Measurements from ENCODE around the gene MPDU1. TPM values are rescaled to one million over a fixed set of nuclear protein-coding genes. Genes with fewer than 3 reads are reported as not detected.

Gene MPDU1
- total RNA-seq, 4 donors from 2014 or later: 86.5 to 144 (median 122) TPM

DNA sequence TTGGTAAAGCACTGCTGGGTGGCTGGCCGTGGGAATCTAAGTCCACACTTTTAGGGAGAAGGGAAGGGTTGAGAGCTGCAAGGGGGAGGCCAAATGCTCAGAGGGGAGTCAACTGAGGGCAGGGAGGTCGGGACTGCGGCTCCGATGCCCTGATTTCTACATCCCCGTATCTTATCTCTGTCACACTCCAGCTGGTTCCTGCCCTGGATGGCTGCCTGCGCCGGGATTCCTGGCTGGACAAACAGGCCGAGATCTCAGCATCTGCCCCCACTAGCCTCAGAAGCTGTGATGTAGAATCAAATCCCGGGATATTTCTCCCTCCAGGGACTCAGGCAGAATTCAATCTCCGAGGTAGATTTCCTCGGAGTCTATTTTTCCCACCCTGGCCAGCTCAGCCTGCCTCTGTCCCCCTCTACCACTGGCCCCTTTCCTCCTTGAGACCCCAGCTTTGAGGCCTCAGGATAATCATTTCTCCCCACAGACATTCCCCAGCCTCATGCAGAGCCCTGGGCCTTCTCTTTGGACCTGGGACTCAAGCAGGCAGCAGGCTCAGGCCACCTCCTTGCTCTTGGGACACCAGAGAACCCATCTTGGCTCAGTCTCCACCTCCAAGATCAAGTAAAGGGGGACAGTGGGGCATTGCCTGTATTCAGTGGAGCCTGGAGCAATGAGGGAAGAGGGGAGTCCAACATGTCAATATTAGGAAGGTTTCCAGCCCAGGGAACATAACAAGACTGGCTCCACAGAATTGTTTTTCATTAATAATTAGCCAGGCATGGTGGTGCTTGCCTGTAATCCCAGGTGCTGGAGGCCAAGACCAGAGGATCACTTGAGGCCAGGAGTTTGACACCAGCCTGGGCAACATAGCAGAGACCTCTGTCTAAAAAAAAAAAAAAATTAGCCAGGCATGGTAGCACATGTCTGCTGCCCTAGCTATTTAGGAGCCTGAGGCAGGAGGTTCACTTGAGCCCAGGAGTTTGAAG lies 48.0 kb downstream of the MPDU1 start:
- ATAC-seq (ENCODE audit: low FRiP score) (no peak), DNase-seq (ENCODE audit: low spot score) (no peak)
- TF ChIP-seq CTCF (IDR thresholded peaks at IDR 0.05): no peak

- TF ChIP-seq CTCF (IDR thresholded peaks at IDR 0.05): no peak
- DNase-seq (ENCODE audit: low spot score): no peak
- no peak for ATAC-seq (ENCODE audit: low FRiP score)
Measured at GRCh38 chr17:7632492-7632894, 48.8 kb downstream of the MPDU1 start.

- DNase-seq (ENCODE audit: low spot score): no peak
- no peak for ATAC-seq (ENCODE audit: low FRiP score)
- no peak for TF ChIP-seq CTCF (IDR thresholded peaks at IDR 0.05)
Measured at GRCh38 chr17:7633093-7633492, 49.4 kb downstream of the MPDU1 start.

GRCh38 chr17:7634384-7634783 lies 50.7 kb downstream of the MPDU1 start:
- TF ChIP-seq CTCF (IDR thresholded peaks at IDR 0.05): no peak
- DNase-seq (ENCODE audit: low spot score) (no peak), ATAC-seq (ENCODE audit: low FRiP score) (no peak)

DNA sequence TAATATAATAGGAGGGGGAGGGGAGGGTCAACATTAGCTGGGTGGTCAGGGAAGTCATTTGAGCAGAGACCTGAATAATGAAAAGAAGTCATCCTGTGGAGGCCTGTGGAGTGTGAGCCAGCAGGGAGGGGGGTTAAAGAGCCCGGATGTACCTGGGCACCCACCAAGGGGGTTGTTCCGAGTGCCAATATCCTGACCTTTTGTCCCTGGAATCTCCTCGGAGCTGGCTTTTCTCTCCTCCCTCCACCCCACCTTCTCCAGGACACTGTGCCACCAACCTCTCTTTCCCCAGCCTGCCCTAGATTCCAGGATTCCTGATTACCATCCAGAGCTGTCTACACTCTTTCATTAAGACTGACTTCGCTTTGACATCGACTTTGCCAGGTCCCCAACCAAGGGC lies 52.5 kb downstream of the MPDU1 start:
- ATAC-seq (ENCODE audit: low FRiP score) (no peak), DNase-seq (ENCODE audit: low spot score) (no peak)
- no peak for TF ChIP-seq CTCF (IDR thresholded peaks at IDR 0.05)

Small RNA genes within 50 kb of the gene (small RNA-seq; reads per million reads assigned to genes)
- gene CD68 (not detected), gene RF00019 (not detected), gene SNORA48 (not detected), gene SNORD10 (not detected)

Other genes with a start within 250 kb of the MPDU1 start
- 10 to 100 TPM in 1 of 4 donors, 1 to 10 TPM in 3; 3.3 to 13.1 (median 8.1) TPM for gene ACAP1, start 247.3 kb upstream of the MPDU1 start, total RNA-seq
- 1 to 10 TPM; 6.7 to 9.9 (median 8.4) TPM for gene KCTD11, start 231.7 kb upstream of the MPDU1 start, total RNA-seq
- gene TMEM95, start 228.7 kb upstream of the MPDU1 start, total RNA-seq: not detected
- 10 to 100 TPM in 1 of 4 donors, 1 to 10 TPM in 2, under 1 TPM in 1; 0.95 to 13.5 (median 5.2) TPM for gene TNK1, start 202.8 kb upstream of the MPDU1 start, total RNA-seq
- gene PLSCR3, start 189.3 kb upstream of the MPDU1 start, total RNA-seq: 10 to 100 TPM; 11.1 to 16.9 (median 16.6) TPM
- 10 to 100 TPM; 45.8 to 98.2 (median 83.2) TPM for gene TMEM256, start 179.8 kb upstream of the MPDU1 start, total RNA-seq
- 1 to 10 TPM; 6.1 to 8.8 (median 8.1) TPM for gene NLGN2, start 176.0 kb upstream of the MPDU1 start, total RNA-seq
- gene SPEM1, start 163.5 kb upstream of the MPDU1 start, total RNA-seq: not detected
- gene SPEM2, start 158.2 kb upstream of the MPDU1 start, total RNA-seq: not detected
- not detected for gene SPEM3, start 155.0 kb upstream of the MPDU1 start, total RNA-seq
- gene TMEM102, start 148.4 kb upstream of the MPDU1 start, total RNA-seq: 1 to 10 TPM; 4.7 to 8.4 (median 5.1) TPM
- gene FGF11, start 144.3 kb upstream of the MPDU1 start, total RNA-seq: 1 to 10 TPM in 3 of 4 donors, under 1 TPM in 1; 0.72 to 1.9 (median 1.7) TPM
- gene CHRNB1, start 138.8 kb upstream of the MPDU1 start, total RNA-seq: 10 to 100 TPM in 1 of 4 donors, 1 to 10 TPM in 3; 3.0 to 10.9 (median 7.4) TPM
- 10 to 100 TPM; 27.5 to 57.9 (median 38.5) TPM for gene ZBTB4, start 104.2 kb upstream of the MPDU1 start, total RNA-seq
- not detected for gene SLC35G6, start 102.4 kb upstream of the MPDU1 start, total RNA-seq
- gene POLR2A, start 99.5 kb upstream of the MPDU1 start, total RNA-seq: 10 to 100 TPM; 57.1 to 99.2 (median 77.1) TPM
- 10 to 100 TPM; 29.2 to 64.5 (median 41.5) TPM for gene TNFSF12, start 34.8 kb upstream of the MPDU1 start, total RNA-seq
- 10 to 100 TPM; 24.5 to 70.9 (median 48.3) TPM for gene TNFSF13, start 25.1 kb upstream of the MPDU1 start, total RNA-seq
- gene SENP3, start 21.9 kb upstream of the MPDU1 start, total RNA-seq: 10 to 100 TPM; 48.9 to 66.7 (median 59.0) TPM
- 100 to 1,000 TPM in 3 of 4 donors, 10 to 100 TPM in 1; 99.1 to 321 (median 191) TPM for gene CD68, start 4.2 kb upstream of the MPDU1 start, total RNA-seq
- gene SOX15, start 6.2 kb downstream of the MPDU1 start, total RNA-seq: under 1 TPM in 3 of 4 donors, not detected in 1; 0.56 to 0.95 (median 0.72) TPM
- gene FXR2, start 31.0 kb downstream of the MPDU1 start, total RNA-seq: 10 to 100 TPM; 17.8 to 30.3 (median 22.7) TPM
- gene SAT2, start 44.0 kb downstream of the MPDU1 start, total RNA-seq: 10 to 100 TPM; 55.5 to 81.3 (median 66.2) TPM
- 1 to 10 TPM in 1 of 4 donors, under 1 TPM in 1, not detected in 2; 0.37 to 2.5 TPM for gene SHBG, start 46.3 kb downstream of the MPDU1 start, total RNA-seq
- gene ATP1B2, start 67.1 kb downstream of the MPDU1 start, total RNA-seq: 1 to 10 TPM in 1 of 4 donors, under 1 TPM in 2, not detected in 1; 0.28 to 1.4 (median 0.48) TPM
- gene TP53, start 103.6 kb downstream of the MPDU1 start, total RNA-seq: 10 to 100 TPM; 18.1 to 26.3 (median 19.3) TPM
- 1 to 10 TPM; 3.5 to 6.8 (median 4.3) TPM for gene WRAP53, start 104.6 kb downstream of the MPDU1 start, total RNA-seq
- gene EFNB3, start 121.3 kb downstream of the MPDU1 start, total RNA-seq: 1 to 10 TPM in 3 of 4 donors, under 1 TPM in 1; 0.47 to 4.3 (median 2.4) TPM
- gene DNAH2, start 133.9 kb downstream of the MPDU1 start, total RNA-seq: under 1 TPM; 0.19 to 0.95 (median 0.65) TPM